ACC112 (cell line): ENCODE measurements around the gene FAM228A.

Source experiments
- H2AFZ ChIP-seq: fragments of 200-600 bp; sonication (generic); one replicate; pipeline ENCODE4 v1.6.0; 2017; ENCODE audit warnings: antibody characterized with exemption, low read length; ENCODE audit not compliant: unreplicated experiment
- H3K27ac ChIP-seq: fragments of 200-600 bp; sonication (generic); 2 replicates; pipeline ENCODE4 v1.5.1; 2014; ENCODE audit warnings: low read depth, mild to moderate bottlenecking, antibody characterized with exemption, low read length, moderate library complexity
- H3K27me3 ChIP-seq: fragments of 200-600 bp; sonication (generic); 2 replicates; pipeline ENCODE4 v1.6.1; 2014; ENCODE audit warnings: mild to moderate bottlenecking, antibody characterized with exemption, low read length, moderate library complexity, mixed read lengths; ENCODE audit not compliant: insufficient read depth
- H3K36me3 ChIP-seq: fragments of 200-600 bp; sonication (generic); 2 replicates; pipeline ENCODE4 v1.6.1; 2016; ENCODE audit warnings: mild to moderate bottlenecking, antibody characterized with exemption, low read length, moderate library complexity, mixed read lengths; ENCODE audit not compliant: insufficient read depth
- H3K4me1 ChIP-seq: fragments of 200-600 bp; sonication (generic); one replicate; pipeline ENCODE4 v1.6.1; 2016; ENCODE audit warnings: low read length, mixed read lengths; ENCODE audit not compliant: insufficient read depth, unreplicated experiment, control insufficient read depth
- H3K4me3 ChIP-seq: fragments of 200-600 bp; sonication (generic); 2 replicates; pipeline ENCODE4 v1.5.1; 2014; ENCODE audit warnings: mild to moderate bottlenecking, low read depth, low read length
- H3K79me2 ChIP-seq: fragments of 200-600 bp; sonication (generic); one replicate; pipeline ENCODE4 v1.6.0; 2016; ENCODE audit warnings: low read length; ENCODE audit not compliant: control insufficient read depth, unreplicated experiment, insufficient read depth

FAM228A gene

GRCh38 chr2:24222946-24223345, 48.1 kb downstream of the FAM228A start:
- no peaks in the 10 kb centered on the region for H3K79me2 ChIP-seq
- no peaks in the 10 kb centered on the region for H3K4me1 ChIP-seq
- no peaks in the 10 kb centered on the region for H3K36me3 ChIP-seq
- no peak overlapping the region for H3K4me3 ChIP-seq
- H3K27me3 ChIP-seq: no peaks in the 10 kb centered on the region
- no peak overlapping the region for H3K27ac ChIP-seq
- H2AFZ ChIP-seq: no peak overlapping the region

GRCh38 chr2:24225499-24226242, 50.8 kb downstream of the FAM228A start:
- Histone ChIP-seq H3K36me3 (no peaks in the 10 kb centered on the region), H3K27me3 (no peaks in the 10 kb centered on the region), H3K79me2 (no peaks in the 10 kb centered on the region), H3K27ac (no peak overlapping the region), H3K4me3 (no peak overlapping the region), H3K4me1 (no peaks in the 10 kb centered on the region), H2AFZ (no peak overlapping the region)

- Histone ChIP-seq H3K4me1 (peaks cover 6% of the 10 kb centered on the region), H3K79me2 (no peaks in the 10 kb centered on the region), H3K4me3 (no peak overlapping the region), H3K27ac (no peak overlapping the region), H3K27me3 (no peaks in the 10 kb centered on the region), H3K36me3 (no peaks in the 10 kb centered on the region), H2AFZ (no peak overlapping the region)
Observed at GRCh38 chr2:24228470-24228869, 53.6 kb downstream of the FAM228A start.

GRCh38 chr2:24231461-24231881, 56.6 kb downstream of the FAM228A start:
- Histone ChIP-seq H3K27me3 (no peaks in the 10 kb centered on the region), H3K36me3 (no peaks in the 10 kb centered on the region), H3K4me3 (no peak overlapping the region), H3K27ac (no peak overlapping the region), H3K79me2 (no peaks in the 10 kb centered on the region), H2AFZ (no peak overlapping the region), H3K4me1 (peaks cover 6% of the 10 kb centered on the region)

GRCh38 chr2:24233321-24233720, 58.5 kb downstream of the FAM228A start:
- peaks cover 6% of the 10 kb centered on the region for H3K4me1 ChIP-seq
- H2AFZ ChIP-seq: no peak overlapping the region
- H3K79me2 ChIP-seq: no peaks in the 10 kb centered on the region
- H3K36me3 ChIP-seq: no peaks in the 10 kb centered on the region
- H3K27ac ChIP-seq: no peak overlapping the region
- no peak overlapping the region for H3K4me3 ChIP-seq
- H3K27me3 ChIP-seq: no peaks in the 10 kb centered on the region

- H3K27me3 ChIP-seq: no peaks in the 10 kb centered on the region
- H2AFZ ChIP-seq: no peak overlapping the region
- no peak overlapping the region for H3K27ac ChIP-seq
- no peaks in the 10 kb centered on the region for H3K79me2 ChIP-seq
- H3K4me3 ChIP-seq: no peak overlapping the region
- no peaks in the 10 kb centered on the region; the same call in 1 of the 2 replicates for H3K36me3 ChIP-seq
- H3K4me1 ChIP-seq: no peaks in the 10 kb centered on the region
Observed at GRCh38 chr2:24237313-24237712, 62.5 kb downstream of the FAM228A start.

- Histone ChIP-seq H3K4me1 (no peaks in the 10 kb centered on the region), H3K4me3 (no peak overlapping the region), H3K27me3 (no peaks in the 10 kb centered on the region), H3K27ac (no peak overlapping the region), H3K79me2 (no peaks in the 10 kb centered on the region), H3K36me3 (no peaks in the 10 kb centered on the region; the same call in 1 of the 2 replicates), H2AFZ (no peak overlapping the region)
Observed at GRCh38 chr2:24238158-24238557, 63.3 kb downstream of the FAM228A start.

GRCh38 chr2:24239553-24239952, 64.7 kb downstream of the FAM228A start:
- H3K4me1 ChIP-seq: no peaks in the 10 kb centered on the region
- no peaks in the 10 kb centered on the region; the same call in 1 of the 2 replicates for H3K36me3 ChIP-seq
- H2AFZ ChIP-seq: no peak overlapping the region
- no peaks in the 10 kb centered on the region for H3K79me2 ChIP-seq
- no peak overlapping the region for H3K27ac ChIP-seq
- no peaks in the 10 kb centered on the region for H3K27me3 ChIP-seq
- no peak overlapping the region for H3K4me3 ChIP-seq
